Measurements from ENCODE around the gene CAMKMT.

GRCh38 chr2:44771522-44771921, 409.8 kb downstream of the CAMKMT start:
- TF ChIP-seq, protein P1, sequence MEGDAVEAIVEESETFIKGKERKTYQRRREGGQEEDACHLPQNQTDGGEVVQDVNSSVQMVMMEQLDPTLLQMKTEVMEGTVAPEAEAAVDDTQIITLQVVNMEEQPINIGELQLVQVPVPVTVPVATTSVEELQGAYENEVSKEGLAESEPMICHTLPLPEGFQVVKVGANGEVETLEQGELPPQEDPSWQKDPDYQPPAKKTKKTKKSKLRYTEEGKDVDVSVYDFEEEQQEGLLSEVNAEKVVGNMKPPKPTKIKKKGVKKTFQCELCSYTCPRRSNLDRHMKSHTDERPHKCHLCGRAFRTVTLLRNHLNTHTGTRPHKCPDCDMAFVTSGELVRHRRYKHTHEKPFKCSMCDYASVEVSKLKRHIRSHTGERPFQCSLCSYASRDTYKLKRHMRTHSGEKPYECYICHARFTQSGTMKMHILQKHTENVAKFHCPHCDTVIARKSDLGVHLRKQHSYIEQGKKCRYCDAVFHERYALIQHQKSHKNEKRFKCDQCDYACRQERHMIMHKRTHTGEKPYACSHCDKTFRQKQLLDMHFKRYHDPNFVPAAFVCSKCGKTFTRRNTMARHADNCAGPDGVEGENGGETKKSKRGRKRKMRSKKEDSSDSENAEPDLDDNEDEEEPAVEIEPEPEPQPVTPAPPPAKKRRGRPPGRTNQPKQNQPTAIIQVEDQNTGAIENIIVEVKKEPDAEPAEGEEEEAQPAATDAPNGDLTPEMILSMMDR (conservative IDR thresholded peaks at IDR 0.05) = no peak
- TF ChIP-seq ZFX (IDR thresholded peaks at IDR 0.05) = no peak
